K562 (cell line): ENCODE data around the gene MCM7.
A peak's percentile ranks its signal among the peaks of the same experiment; 100 is the strongest.

ENCODE experiments used
- ARID1B ChIP-seq: fragments of 450-650 bp; IDR thresholded peaks from 2 replicates; pipeline ENCODE4 v1.6.1; 2016; ENCODE audit warnings: antibody characterized with exemption, mild to moderate bottlenecking, inconsistent platforms
- EP300 ChIP-seq: IDR thresholded peaks from 2 replicates; pipeline ENCODE4 v1.6.1; 2012; ENCODE audit warnings: low read length, improper control_type of control experiment
- EZH2 ChIP-seq: IDR thresholded peaks from 2 replicates; pipeline ENCODE4 v1.6.1; 2012; ENCODE audit warnings: low read depth, mild to moderate bottlenecking, inconsistent platforms, low read length, borderline replicate concordance
- FOXM1 ChIP-seq, 2 experiments: fragments of 450-650 bp in 1 of 2; sonication (generic) in 1 of 2; formaldehyde crosslinking in 1 of 2; IDR thresholded peaks; 2 replicates each; pipeline versions ENCODE4 v1.6.1 to v1.9.0; 2017 to 2022; ENCODE audit warnings: low read depth in 2 of 2, mild to moderate bottlenecking in 2 of 2, missing genetic modification reagents in 1 of 2, moderate library complexity in 1 of 2
- NR1H2 ChIP-seq: sonication (generic); formaldehyde crosslinking; IDR thresholded peaks from 2 replicates; pipeline ENCODE4 v1.4.0; 2020; ENCODE audit warnings: mild to moderate bottlenecking, missing genetic modification reagents
- TEAD4 ChIP-seq, 2 experiments: sonication (generic) in 1 of 2; formaldehyde crosslinking in 1 of 2; IDR thresholded peaks; 2 replicates each; pipeline versions ENCODE4 v1.6.1 to v1.8.0; 2012 to 2022; ENCODE audit warnings: borderline replicate concordance in 1 of 2, inconsistent platforms in 1 of 2, low read length in 1 of 2, mild to moderate bottlenecking in 1 of 2, missing genetic modification reagents in 1 of 2
- TF ChIP-seq, protein P1 (sequence below): fragments of 250-450 bp; sonication (Bioruptor Pico); IDR thresholded peaks from 2 replicates; pipeline ENCODE4 v1.8.0; 2022; ENCODE audit warnings: inconsistent platforms
- TF ChIP-seq, protein P2 (sequence below): fragments of 250-450 bp; sonication (Bioruptor Pico); IDR thresholded peaks from 2 replicates; pipeline ENCODE4 v1.8.0; 2022; ENCODE audit warnings: moderate library complexity, mild to moderate bottlenecking, inconsistent platforms

DNA sequence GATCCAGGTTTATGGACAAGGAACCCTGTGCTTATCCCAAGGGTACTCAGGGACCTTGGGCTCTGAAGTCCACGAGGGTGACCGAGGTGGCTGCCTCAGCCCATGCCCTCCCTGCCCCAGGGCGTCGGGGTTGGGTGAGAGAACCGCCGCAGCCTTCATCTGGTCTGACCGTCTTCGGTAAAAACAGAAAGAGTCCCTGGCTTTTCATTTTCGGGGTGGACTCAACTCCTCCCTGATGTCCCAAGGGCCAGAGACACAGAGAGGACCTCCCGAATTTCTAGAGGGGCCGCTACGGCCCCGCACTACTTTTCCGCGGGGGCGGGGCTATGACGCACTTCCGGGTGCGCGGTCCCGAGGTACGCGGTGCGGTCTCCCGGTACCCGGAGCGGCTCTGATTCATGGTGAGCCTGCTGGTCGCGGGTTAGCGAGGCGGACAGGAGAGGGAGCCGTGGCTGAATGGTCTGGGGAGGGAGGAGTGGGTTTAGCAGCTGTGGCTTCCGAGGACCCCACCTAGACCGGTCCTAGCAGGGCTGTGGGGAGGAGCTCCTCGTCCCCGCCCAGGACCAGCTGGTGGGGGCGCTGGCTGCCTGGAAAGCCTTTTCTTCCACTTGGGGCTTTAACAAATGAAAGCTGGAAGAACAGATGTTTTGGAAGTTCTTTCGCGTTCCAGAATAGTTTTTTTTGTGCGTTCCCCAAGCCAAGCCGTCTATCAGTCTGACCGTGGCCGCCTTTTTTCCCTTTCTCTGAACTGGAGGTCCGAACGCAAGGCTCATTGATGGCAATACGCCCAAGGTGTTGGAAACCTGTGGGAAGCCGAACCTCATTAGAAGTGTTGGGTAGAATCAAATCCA lies 51.5 kb downstream of the MCM7 start, which contains the start of gene ZSCAN21:
- peak; percentile 46 for TF ChIP-seq EP300
- no peak for TF ChIP-seq NR1H2 (CRISPR knock-in tag)
- TF ChIP-seq, protein P1, sequence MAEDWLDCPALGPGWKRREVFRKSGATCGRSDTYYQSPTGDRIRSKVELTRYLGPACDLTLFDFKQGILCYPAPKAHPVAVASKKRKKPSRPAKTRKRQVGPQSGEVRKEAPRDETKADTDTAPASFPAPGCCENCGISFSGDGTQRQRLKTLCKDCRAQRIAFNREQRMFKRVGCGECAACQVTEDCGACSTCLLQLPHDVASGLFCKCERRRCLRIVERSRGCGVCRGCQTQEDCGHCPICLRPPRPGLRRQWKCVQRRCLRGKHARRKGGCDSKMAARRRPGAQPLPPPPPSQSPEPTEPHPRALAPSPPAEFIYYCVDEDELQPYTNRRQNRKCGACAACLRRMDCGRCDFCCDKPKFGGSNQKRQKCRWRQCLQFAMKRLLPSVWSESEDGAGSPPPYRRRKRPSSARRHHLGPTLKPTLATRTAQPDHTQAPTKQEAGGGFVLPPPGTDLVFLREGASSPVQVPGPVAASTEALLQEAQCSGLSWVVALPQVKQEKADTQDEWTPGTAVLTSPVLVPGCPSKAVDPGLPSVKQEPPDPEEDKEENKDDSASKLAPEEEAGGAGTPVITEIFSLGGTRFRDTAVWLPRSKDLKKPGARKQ (CRISPR knock-in tag), result no peak
- TF ChIP-seq TEAD4 (IDR thresholded peaks at IDR 0.05; ENCODE audit: low read length), result no peak
- TF ChIP-seq TEAD4 (CRISPR knock-in tag; IDR thresholded peaks at IDR 0.05; ENCODE audit: borderline replicate concordance), result no peak
- TF ChIP-seq, protein P2, sequence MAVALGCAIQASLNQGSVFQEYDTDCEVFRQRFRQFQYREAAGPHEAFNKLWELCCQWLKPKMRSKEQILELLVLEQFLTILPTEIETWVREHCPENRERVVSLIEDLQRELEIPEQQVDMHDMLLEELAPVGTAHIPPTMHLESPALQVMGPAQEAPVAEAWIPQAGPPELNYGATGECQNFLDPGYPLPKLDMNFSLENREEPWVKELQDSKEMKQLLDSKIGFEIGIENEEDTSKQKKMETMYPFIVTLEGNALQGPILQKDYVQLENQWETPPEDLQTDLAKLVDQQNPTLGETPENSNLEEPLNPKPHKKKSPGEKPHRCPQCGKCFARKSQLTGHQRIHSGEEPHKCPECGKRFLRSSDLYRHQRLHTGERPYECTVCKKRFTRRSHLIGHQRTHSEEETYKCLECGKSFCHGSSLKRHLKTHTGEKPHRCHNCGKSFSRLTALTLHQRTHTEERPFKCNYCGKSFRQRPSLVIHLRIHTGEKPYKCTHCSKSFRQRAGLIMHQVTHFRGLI, result no peak; the same call in 1 of the 2 replicates
- 0 out of 2 replicates have a peak, but pooled peaks have one; percentile 53 for TF ChIP-seq ARID1B
- no peak for TF ChIP-seq EZH2
- TF ChIP-seq FOXM1 (IDR thresholded peaks at IDR 0.05; ENCODE audit: low read depth), result no peak
- TF ChIP-seq FOXM1 (CRISPR knock-in tag; IDR thresholded peaks at IDR 0.05; ENCODE audit: low read depth), result no peak
